Mucosa of stomach (tissue), 1 donor: ENCODE results near the gene SMIM41.
A peak's percentile ranks its signal among the peaks of the same experiment; 100 is the strongest.

Experiments
- H3K27me3 ChIP-seq: one replicate; pipeline ENCODE4 v1.7.0; 2013; ENCODE audit warnings: mild to moderate bottlenecking, low read length; ENCODE audit not compliant: control insufficient read depth, insufficient read depth
- H3K36me3 ChIP-seq: one replicate; pipeline ENCODE4 v1.7.0; 2013; ENCODE audit warnings: low read length; ENCODE audit not compliant: control insufficient read depth, insufficient read depth
- H3K4me1 ChIP-seq: one replicate; pipeline ENCODE4 v1.7.0; 2013; ENCODE audit warnings: mild to moderate bottlenecking, low read length; ENCODE audit not compliant: control insufficient read depth, insufficient read depth
- H3K4me3 ChIP-seq: one replicate; pipeline ENCODE4 v1.7.0; 2013; ENCODE audit warnings: low read length
- H3K9ac ChIP-seq: one replicate; pipeline ENCODE4 v1.7.0; 2013; ENCODE audit warnings: mild to moderate bottlenecking, low read length, moderate library complexity
- H3K9me3 ChIP-seq: one replicate; pipeline ENCODE4 v1.7.0; 2013; ENCODE audit warnings: mild to moderate bottlenecking, low read length, moderate library complexity; ENCODE audit not compliant: control insufficient read depth
- donor health status: Pancreatic carcinoma.

The SMIM41 gene

GRCh38 chr12:52061470-52062166, 17.9 kb upstream of the SMIM41 start:
- Histone ChIP-seq H3K27me3 (no peaks in the 10 kb centered on the region), H3K9me3 (no peaks in the 10 kb centered on the region), H3K4me3 (no peak overlapping the region), H3K4me1 (peaks cover 20% of the 10 kb centered on the region), H3K9ac (no peak overlapping the region), H3K36me3 (no peaks in the 10 kb centered on the region)

- Histone ChIP-seq H3K4me1 (peaks cover 20% of the 10 kb centered on the region), H3K4me3 (no peak overlapping the region), H3K27me3 (no peaks in the 10 kb centered on the region), H3K9ac (no peak overlapping the region), H3K36me3 (no peaks in the 10 kb centered on the region), H3K9me3 (no peaks in the 10 kb centered on the region)
Observed at GRCh38 chr12:52062167-52063081, 17.1 kb upstream of the SMIM41 start.

- H3K27me3 ChIP-seq = no peaks in the 10 kb centered on the region
- H3K9ac ChIP-seq = peak overlapping the region; percentile 12
- no peaks in the 10 kb centered on the region for H3K36me3 ChIP-seq
- no peaks in the 10 kb centered on the region for H3K9me3 ChIP-seq
- no peak overlapping the region for H3K4me3 ChIP-seq
- H3K4me1 ChIP-seq = peaks cover 20% of the 10 kb centered on the region
Observed at GRCh38 chr12:52063082-52063924, 16.2 kb upstream of the SMIM41 start.

GRCh38 chr12:52063981-52064649, 15.4 kb upstream of the SMIM41 start:
- Histone ChIP-seq H3K4me1 (peaks cover 20% of the 10 kb centered on the region), H3K4me3 (no peak overlapping the region), H3K36me3 (no peaks in the 10 kb centered on the region), H3K9ac (peak overlapping the region; percentile 12), H3K9me3 (no peaks in the 10 kb centered on the region), H3K27me3 (no peaks in the 10 kb centered on the region)

GRCh38 chr12:52066346-52067080, 13.0 kb upstream of the SMIM41 start:
- no peaks in the 10 kb centered on the region for H3K27me3 ChIP-seq
- no peak overlapping the region for H3K9ac ChIP-seq
- no peaks in the 10 kb centered on the region for H3K36me3 ChIP-seq
- H3K9me3 ChIP-seq = no peaks in the 10 kb centered on the region
- H3K4me3 ChIP-seq = no peak overlapping the region
- peaks cover 34% of the 10 kb centered on the region for H3K4me1 ChIP-seq

- H3K4me1 ChIP-seq = peaks cover 30% of the 10 kb centered on the region
- no peaks in the 10 kb centered on the region for H3K9me3 ChIP-seq
- H3K36me3 ChIP-seq = no peaks in the 10 kb centered on the region
- H3K4me3 ChIP-seq = no peak overlapping the region
- H3K27me3 ChIP-seq = no peaks in the 10 kb centered on the region
- no peak overlapping the region for H3K9ac ChIP-seq
Observed at GRCh38 chr12:52067081-52067374, 12.5 kb upstream of the SMIM41 start.

- H3K4me3 ChIP-seq = peak within 1 kb of the TSS; percentile 94
- H3K4me1 ChIP-seq = peaks cover 30% of the 10 kb centered on the region
- peaks cover 7% of the 10 kb centered on the region for H3K36me3 ChIP-seq
- no peaks in the 10 kb centered on the region for H3K9me3 ChIP-seq
- peak within 1 kb of the TSS; percentile 88 for H3K9ac ChIP-seq
- H3K27me3 ChIP-seq = no peaks in the 10 kb centered on the region
Observed at GRCh38 chr12:52069327-52070184, 9.9 kb upstream of the SMIM41 start, which contains the start of gene ATG101. Gene ATG101, plus strand, starts transcription at chr12:52069978. Its CDS starts 3,673 bp downstream, at chr12:52073651.

- Histone ChIP-seq H3K4me3 (peak overlapping the region; percentile 94), H3K27me3 (no peaks in the 10 kb centered on the region), H3K36me3 (peaks cover 7% of the 10 kb centered on the region), H3K9ac (peak overlapping the region; percentile 88), H3K9me3 (no peaks in the 10 kb centered on the region), H3K4me1 (peaks cover 38% of the 10 kb centered on the region)
Observed at GRCh38 chr12:52070185-52070925, 9.1 kb upstream of the SMIM41 start.

GRCh38 chr12:52073531-52074381, 5.7 kb upstream of the SMIM41 start:
- peaks cover 13% of the 10 kb centered on the region for H3K36me3 ChIP-seq

More at GRCh38 chr12:52073531-52074381, 5.7 kb upstream of the SMIM41 start:
- no peaks in the 10 kb centered on the region for H3K9me3 ChIP-seq
- no peak overlapping the region for H3K4me3 ChIP-seq
- H3K27me3 ChIP-seq = no peaks in the 10 kb centered on the region
- H3K9ac ChIP-seq = no peak overlapping the region
- peaks cover 42% of the 10 kb centered on the region for H3K4me1 ChIP-seq
